GM19240 (cell line): ENCODE measurements around the gene ZNF12.
"Not testable (repeated sequence)": the region's sequence is repeated elsewhere in the genome, so short reads cannot be mapped to it uniquely, and the experiment has no call there.

ENCODE experiments used
- DNase-seq: peaks from one replicate; pipeline ENCODE4 v3.0.0; 2011; ENCODE audit warnings: low spot score; ENCODE audit not compliant: insufficient read length

The ZNF12 gene

DNA sequence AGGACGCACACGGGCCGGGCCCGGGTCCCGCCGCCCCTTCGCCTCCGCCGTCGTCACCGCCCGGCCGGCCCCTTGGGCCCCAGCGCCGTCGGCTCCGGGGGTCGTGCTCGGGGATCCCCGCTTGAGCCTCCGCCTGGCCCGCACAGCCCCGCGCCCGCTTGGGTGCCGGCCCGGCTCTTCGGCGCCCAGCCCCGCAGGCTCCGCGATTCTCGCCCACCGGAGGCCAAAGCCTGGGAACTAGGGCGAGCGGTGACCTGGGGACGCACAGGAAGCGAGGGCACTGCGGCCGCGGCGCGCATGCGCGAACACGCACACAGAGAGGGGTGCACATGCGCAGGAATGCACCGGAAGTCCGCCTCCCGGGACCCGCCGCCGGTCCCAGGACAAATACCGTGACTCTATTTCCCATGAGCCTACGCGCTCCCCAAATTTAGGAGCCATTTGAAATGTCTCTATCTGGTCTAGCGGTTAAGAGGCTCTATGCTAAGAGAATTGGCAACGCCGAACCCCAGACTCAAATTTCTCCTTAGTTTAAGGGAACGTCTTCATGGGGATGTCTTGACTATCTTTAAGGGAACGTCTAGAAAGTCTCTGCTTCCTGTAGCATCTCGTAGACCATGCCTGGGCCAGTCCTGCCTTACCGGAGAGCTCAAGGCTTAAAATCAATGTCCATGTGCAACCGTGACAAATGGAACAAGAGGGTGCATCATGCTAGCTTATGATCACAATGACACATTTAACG lies at the start of gene ZNF12:
ZNF12 (minus strand) TSS at position 282 of the 742 bp plus-strand sequence. CDS start 1,774 bp downstream, outside the sequence.
- peak; percentile 92 for DNase-seq

DNA sequence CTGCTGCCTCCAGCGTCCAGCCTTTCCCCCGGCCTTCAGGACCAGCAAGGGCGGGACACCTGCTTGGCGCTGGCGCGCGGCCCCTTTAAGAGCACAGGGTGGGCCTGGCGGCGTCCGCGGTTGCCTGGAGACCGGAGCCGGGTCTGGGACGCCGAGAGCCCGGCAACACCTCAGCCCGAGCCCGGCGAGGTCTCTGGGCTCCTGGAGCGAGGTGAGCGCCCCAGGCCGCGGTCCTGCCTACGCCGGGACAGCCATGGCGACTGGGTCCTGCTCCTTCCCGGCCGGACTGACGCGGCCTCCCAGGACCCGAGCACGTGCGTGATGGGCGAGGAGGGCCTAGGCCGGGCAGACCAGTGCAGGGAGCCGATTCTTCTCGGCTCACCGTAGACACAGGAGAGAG lies 47.2 kb upstream of the ZNF12 start, which contains the start of gene RSPH10B2:
RSPH10B2 (plus strand) TSS at position 140 of the 400 bp plus-strand sequence. CDS start 3,575 bp downstream, outside the sequence.
- DNase-seq = not testable (repeated sequence)

DNA sequence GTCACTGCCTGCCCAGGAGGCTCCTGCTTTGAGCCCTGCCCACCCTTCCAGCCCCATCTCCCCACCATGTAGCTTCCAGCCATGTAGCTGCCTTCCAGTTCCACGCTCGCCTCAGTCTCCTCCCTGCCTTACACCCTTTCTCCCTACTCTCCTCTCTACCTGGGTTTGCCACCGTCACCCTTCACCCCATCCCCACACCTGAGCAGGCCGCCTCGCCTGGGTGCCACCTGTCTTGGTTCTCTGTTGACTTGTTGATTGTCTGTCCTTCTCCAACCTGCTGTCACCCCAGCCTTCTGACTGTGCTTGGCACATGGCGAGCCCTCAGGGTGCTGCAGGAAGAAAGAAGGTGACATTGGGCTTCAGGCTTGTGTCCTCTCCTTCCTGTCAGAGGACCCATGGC lies 43.4 kb upstream of the ZNF12 start:
- not testable (repeated sequence) for DNase-seq

DNA sequence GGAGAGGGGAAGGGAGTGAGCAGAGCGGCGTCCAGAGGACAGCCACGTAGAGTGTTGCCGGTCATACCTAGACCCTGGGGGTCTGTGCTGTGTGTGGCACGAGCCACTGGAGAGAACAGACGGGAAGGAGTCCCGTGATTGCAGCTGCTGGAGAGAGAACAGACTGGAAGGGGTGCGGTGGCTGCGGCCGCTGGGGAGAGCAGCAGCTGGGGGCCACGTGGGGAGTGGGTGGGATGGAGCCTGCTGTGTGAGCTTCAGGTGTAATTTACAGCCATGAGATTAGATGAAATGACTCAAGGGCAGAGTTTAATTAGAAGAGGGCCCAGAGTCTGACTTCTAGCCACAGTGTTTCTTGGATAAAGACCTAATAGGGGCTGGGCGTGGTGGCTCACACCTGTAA lies 42.6 kb upstream of the ZNF12 start:
- DNase-seq = not testable (repeated sequence)

DNA sequence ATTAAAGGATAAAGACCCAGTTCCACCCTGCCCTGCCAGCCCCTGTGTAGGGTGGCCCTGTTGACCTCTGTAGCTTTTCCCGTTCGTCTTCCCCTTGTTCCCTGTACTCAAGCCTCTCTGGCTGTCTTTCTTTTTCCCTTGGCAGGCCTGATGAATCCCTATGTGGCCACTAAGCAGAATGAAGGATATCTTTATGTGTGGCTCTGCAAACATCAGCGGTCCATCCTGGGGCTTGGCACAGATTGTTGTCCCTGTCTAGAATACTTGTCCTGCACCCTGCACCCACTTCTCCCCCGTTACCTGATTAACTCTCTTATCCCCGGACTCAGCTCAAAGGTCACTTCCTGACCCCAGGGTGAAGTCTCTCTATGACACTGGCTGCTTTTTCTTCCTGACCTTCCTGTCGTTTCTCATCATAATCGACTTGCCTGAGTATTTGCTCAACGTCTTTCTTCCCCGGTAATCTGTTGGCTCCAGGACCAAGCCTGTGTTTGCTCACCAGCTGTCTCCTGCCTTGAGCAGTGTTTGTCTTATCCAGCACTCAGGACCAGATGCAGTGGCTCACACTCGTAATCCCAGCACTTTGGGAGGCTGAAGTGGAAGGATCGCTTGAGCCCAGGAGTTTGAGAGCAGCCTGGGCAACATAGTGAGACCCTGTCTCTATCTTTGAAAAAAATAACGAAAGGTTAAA lies 37.8 kb upstream of the ZNF12 start:
- DNase-seq = not testable (repeated sequence)

DNA sequence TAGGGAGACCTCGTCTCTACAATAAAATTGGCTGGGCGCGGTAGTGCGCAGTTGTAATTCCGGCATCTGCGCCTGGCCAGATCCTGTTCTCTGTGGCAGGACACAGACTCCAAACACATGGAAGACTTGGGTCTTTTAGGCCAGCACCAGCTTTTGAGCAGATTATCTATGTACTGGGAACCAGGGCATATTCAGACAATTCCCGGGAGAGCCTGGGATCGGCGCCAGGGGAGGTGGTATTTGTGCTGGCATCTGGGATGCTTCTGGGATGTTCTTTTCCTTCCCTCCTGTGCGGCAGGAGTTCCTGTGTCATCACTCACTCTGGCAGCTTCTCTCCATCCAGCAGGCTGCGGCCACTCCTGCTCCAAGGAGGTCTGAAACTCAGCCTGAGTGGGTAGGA lies 31.7 kb upstream of the ZNF12 start:
- DNase-seq = not testable (repeated sequence)

DNA sequence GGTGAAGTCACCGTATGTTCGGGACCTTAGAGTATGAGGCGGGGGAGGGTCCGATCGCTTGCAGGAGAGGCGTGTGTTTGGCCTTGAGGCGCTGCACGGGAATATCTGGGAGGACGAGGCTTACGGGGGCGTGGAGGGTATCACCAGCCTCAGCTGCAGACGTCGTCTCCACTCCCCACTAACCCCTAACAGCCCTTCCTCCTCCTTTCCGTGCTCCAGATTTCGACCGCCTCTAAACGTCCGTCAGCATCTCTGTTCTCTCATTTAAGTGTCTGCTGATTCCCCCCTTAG lies 23.5 kb upstream of the ZNF12 start:
- no peak for DNase-seq

DNA sequence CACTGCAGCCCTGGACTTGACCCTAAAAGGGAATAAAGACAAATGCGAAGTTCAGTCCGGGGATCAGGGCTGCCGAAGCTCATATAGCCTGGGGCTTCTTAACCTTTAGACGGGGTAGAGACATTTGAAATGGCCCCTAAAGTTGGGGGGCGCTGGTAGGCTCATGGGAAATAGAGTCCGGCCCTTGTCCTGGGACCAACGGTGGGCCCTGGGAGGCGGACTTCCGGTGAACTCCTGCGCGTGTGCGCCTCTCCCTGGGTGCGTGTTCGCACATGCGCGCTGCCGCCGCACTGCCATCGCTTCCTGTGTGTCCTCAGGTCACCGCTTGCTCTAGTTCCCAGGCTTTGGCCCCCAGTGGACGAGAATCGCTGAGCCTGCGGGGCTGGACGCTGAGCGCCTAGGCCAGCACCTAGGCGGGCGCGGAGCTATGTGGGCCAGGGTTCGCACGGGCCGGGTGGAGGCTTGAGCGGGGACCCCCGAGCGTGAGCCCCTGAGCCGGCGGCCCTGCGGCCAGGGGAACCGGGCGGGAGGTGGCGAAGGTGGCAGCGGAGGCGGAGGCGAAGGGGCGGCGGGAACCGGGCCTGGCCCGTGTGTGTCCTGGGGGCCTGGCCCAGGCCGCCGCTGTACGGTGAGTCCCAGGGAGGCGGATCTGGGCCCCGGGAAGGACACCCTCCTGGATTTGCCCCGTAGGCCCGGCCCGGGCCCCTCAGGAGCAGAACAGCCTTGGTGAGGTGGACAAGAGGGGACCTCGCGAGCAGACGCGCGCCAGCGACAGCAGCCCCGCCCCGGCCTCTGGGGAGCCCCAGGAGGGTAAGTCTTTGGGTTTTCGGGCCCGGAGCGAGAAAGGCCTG lies 23.0 kb upstream of the ZNF12 start:
- DNase-seq = peak; percentile 81

DNA sequence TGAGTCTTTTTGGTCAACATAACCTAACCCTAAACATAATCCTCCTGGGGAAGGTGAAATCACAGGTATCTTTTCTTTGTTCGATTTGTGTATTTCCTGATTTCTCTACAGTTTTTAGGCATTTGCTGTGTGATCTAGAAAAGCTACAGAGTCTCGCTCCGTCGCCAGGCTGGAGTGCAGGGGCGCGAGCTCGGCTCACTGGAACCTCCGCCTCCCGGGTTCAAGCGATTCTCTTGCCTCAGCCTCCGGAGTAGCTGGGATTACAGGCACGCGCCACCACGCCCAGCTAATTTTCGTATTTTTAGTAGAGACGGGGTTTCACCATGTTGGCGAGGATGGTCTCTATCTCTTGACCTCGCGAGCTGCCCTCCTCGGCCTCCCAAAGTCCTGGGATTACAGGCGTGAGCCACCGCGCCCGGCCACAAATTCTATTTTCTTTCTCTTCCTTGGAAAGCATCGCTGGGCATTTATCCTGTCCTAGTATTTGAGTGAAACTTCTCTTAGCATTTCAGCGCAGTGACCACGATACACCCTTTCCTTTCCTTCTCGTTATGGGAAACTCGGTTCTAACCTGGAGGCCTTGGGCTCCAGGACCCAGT lies 22.2 kb upstream of the ZNF12 start:
- not testable (repeated sequence) for DNase-seq

DNA sequence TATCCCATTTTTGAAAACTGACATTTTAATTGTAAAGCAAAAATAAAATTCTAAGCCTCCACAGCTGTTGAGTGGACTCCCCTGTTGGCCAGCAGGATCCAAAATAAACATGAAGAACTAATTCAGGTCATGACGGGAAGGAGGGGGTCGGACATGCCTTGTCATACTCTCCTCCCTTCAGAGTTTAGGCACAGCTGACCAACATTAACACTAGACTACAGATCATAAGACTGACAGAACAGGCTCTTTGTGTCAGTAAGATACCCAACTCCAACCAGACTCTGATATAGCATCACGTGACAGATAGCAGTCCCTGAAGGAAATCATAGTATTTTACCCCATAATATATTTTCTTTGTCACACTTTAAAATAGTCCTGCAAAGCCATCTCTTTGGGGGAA lies 20.9 kb upstream of the ZNF12 start:
- no peak for DNase-seq

DNA sequence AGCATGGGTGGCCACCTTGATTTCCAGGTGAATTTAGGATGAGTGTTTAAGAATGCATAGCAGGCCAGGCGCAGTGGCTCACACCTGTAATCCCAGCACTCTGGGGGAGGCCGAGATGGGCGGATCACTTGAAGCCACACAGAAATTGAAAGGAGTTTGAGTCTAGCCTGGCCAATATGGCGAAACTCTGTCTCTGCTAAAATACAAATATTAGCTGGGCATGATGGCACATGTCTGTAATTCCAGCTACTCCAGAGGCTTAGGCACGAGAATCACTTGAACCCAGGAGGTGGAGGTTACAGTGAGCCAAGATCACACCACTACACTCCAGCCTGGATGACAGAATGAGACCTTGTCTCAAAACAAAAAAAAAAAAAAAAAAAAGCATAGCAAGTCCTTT lies 19.6 kb upstream of the ZNF12 start:
- not testable (repeated sequence) for DNase-seq

DNA sequence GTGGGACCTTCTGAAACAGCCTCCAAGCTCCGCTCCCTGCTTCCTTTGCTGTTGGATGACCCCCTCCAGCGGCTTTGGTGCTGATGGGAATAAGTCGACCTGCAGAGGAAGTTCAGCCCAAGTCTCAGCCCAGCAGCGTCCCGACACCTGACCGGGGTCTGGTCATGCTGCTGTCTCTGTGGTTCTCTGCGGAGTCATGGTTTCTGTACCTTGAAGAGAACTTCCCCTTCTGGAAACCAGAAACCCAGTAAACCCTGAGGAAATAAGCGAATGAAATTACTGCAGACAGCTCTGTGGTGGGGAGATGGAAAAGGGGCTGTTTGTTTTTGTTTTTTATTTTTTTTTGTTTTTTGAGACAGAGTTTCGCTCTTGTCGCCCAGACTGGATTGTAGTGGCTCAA lies 18.3 kb upstream of the ZNF12 start:
- peak; percentile 79 for DNase-seq

DNA sequence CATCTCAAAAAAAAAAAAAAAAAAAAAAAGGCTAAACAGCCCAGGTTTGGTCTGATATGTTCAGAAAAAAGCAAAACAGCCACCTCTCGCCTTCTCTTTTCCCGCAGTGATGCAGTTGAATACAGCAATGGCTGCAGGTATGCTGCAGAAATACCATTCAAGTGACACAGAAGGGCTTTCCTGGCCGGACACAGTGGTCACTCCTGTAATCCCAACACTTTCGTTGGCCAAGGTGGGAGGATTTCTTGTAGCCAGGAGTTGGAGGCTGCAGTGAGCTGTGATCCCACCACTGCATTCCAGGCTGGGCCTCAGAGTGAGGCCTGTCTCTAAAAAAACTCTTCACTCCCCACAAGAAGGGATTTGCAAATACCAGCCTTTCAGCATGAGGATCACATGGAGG lies 17.6 kb upstream of the ZNF12 start:
- DNase-seq = not testable (repeated sequence)

DNA sequence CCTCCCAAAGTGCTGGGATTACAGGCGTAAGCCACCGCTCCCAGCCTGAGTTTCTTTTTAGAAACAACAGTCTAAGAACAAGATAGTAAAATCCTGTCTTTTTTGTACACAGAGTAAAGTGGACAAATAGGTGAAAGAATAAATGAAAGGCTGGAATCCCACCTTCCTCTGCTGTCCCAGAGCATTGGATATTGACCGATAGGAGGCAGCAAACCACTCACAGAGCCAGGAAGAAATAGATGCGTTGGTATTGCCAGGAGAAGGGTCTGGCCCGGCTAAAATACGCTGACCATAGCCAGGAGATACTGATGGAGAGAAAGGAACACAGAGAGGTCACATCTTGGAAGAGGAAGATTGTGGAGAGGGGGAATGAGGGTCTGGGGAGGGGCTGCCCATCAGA lies 11.4 kb upstream of the ZNF12 start:
- DNase-seq = no peak

DNA sequence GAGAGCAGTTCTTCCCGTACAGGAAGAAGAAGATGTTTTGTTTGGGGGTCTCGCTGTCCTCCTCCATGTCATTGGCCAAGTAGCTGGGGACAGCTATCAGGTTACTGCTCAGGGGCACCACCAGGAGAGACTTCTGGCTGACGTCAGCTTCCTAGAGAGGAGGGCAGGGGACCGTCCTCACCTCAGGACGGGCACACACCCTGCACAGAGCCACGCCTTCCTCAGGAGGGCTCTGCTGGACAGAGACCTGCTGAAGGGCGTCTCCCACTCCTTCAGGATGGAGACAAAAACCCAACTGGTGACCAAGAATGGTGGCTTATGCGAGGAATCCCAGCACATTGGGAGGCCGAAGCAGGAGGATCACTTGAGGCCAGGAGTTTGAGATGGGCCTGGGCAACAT lies 9.2 kb upstream of the ZNF12 start:
- DNase-seq = not testable (repeated sequence)

DNA sequence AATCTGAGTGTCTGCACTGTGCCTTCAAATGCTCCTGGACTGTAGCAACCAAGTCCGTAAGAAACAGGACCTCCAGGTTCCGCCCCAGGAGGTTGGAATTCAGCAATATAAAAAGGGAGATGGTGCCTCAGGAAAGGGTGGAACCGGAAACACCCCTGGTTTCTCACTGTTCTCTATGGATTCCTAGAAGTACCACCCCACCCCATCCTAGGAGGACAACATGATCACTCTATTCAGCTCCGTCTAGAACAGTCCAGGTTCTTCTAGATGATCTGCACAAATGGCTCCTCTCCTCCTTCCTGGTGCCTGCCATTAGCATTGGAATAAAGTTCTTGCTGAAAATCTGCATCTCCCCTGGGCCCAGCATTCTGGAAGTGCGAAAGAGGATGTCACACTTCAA lies 7.6 kb upstream of the ZNF12 start:
- DNase-seq = no peak

DNA sequence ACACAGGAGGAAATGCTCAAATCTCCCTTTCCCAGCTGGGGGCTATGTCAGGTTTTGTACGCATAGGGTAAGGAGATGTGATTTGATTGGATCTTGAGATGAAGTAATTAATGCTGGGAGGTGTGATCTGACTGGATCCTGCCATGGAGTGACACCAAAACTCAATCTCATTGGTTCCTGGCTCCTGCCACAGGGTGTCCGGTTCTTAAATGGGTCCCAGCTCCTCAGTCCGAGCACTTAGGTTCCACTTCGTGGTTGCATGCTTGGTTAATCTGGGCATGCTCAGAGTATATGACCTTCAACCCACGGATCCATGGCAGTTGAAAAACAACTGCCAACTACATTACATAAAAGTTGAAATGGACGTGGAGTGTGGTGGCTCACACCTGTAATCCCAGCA lies 3.1 kb upstream of the ZNF12 start:
- DNase-seq = no peak

DNA sequence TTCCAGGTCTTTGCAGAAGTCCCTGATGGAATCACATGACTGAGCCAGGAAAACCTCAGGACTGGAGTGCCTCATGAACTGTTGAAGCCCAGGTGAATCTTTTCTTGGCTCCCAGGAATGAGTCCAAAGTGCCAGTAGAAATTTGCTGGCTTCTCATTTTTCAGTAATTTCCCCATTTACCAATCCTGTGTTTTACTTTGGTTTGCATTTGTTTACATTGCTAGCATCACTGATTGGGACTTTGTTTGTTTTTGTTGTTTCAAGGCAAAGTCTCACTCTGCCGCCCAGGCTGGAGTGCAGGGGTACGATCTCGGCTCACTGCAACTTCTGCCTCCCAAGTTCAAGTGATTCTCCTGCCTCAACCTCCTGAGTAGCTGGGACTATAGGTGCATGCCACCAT lies 1.6 kb upstream of the ZNF12 start:
- no peak for DNase-seq

DNA sequence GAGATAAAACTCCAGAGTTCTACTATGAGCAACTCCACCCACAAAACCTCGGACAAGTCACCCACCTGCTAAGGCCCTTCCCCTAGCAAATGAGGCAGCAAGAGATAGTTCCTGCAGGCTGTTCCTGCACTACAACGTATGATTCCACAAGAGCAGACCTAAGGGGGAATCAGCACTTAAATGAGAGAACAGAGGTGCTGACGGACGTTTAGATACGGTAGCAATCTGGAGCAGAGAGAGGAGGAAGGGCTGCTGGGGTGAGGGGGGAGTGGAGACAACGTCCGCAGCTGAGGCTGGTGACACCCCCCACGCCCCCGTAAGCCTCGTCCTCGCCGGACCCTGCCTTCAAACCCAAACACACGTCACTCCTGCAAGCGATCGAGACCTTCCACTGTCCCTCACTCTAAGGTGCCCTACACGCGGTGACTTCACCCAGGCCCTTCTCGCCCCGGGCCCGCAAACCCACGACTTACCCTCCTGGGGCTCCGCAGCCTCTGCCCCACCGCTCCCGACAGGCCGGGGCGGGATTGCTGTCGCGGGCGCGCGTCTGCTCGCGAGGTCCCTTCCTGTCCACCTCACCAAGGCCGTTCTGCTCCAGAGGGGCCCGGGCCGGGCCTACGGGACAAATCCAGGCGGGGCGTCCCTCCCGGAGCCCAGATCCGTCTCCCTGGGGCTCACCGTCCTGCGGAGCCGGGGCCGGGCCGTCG lies 635 bp downstream of the ZNF12 start:
- no peak for DNase-seq

DNA sequence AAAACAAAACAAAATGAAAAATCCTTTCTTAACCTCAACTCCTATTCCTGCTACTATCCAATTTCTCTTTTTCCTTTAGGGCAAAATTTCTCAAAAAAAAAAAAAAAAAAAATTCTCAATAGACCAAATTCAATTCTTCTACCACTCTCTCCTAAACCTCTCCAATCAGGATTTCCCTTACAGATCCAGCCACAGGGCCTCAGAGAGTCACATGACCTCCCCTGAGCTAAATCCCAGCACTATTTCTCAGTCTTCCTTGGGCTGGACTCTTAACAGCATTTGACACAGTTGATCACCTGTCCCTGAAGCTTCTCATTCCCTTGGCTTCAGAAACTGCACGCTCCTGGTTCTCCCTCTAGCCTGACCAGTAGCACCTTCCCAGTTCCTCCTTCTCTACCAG lies 4.9 kb downstream of the ZNF12 start:
- DNase-seq = no peak

DNA sequence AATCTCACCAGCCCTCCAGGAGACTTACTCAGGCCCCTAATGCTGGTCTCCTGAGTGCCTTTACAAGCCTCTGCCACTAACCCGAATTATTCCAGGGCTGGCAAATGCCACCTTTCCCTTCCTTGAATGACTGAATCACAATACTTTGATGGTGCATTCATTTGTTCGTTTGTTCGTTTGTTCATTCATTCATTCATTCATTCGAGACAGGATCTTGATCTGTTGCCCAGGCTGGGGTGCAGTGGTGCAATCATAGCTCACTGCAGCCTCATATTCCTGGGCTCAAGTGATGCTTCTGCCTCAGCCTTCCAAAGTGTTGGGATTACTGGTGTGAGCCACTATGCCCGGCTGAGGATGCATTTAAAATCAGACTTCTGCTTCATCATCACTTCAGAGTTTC lies 6.0 kb downstream of the ZNF12 start:
- no peak for DNase-seq
